B cell (primary cell): ENCODE results near the gene ENG. TPM values are rescaled to one million over a fixed set of nuclear protein-coding genes. Genes with fewer than 3 reads are reported as not detected.

Experiments used
- ATAC-seq: fragments of 200-7000 bp; cut with Tn5 transposase; one replicate; pipeline ENCODE4 v1.10.0; 2021; ENCODE audit warnings: low read depth, mild to moderate bottlenecking, moderate number of reproducible peaks, moderate library complexity
- CTCF ChIA-PET: fragments of 350-600 bp; sonication (Branson Sonifier 250); formaldehyde crosslinking; loops from one replicate; lab custom pipeline; 2021; ENCODE audit warnings: antibody characterized with exemption, inconsistent platforms; lab: Charles Lee
- POLR2A ChIA-PET: fragments of 350-600 bp; sonication (Branson Sonifier 250); formaldehyde crosslinking; loops from one replicate; lab custom pipeline; 2021; ENCODE audit warnings: antibody characterized with exemption; lab: Charles Lee
- DNase-seq: peaks from one replicate; pipeline ENCODE4 v3.0.0; 2013
- H2AFZ ChIP-seq: 2 replicates; pipeline ENCODE4 v1.6.1; 2012; ENCODE audit warnings: mild to moderate bottlenecking, low read depth, low read length; ENCODE audit not compliant: insufficient read depth, poor library complexity, severe bottlenecking
- H3K27ac ChIP-seq, 2 donors: 1 replicate in 1 of 2; 2 replicates in 1 of 2; pipeline ENCODE4 v1.5.1; 2012 to 2013; ENCODE audit warnings: low read length in 2 of 2, mild to moderate bottlenecking in 2 of 2, moderate library complexity in 1 of 2
- H3K27me3 ChIP-seq, 4 experiments: fragments of 200-600 bp in 1 of 4; sonication (generic) in 1 of 4; replicated peaks in 1 of 4; 1 replicate in 2 of 4; 2 replicates in 2 of 4; pipeline versions ENCODE4 v1.6.1 to v1.7.0; 2013 to 2016; ENCODE audit warnings: low read length in 3 of 4, mild to moderate bottlenecking in 2 of 4, mixed read lengths in 1 of 4, moderate library complexity in 1 of 4; ENCODE audit not compliant: insufficient read depth in 4 of 4, control insufficient read depth in 3 of 4; ENCODE audit errors: control extremely low read depth in 1 of 4
- H3K36me3 ChIP-seq, 2 experiments: replicated peaks in 1 of 2; 1 replicate in 1 of 2; 2 replicates in 1 of 2; pipeline versions ENCODE4 v1.6.1 to v1.7.1; 2013; ENCODE audit warnings: low read length in 1 of 2; ENCODE audit not compliant: insufficient read depth in 2 of 2, control insufficient read depth in 1 of 2; ENCODE audit errors: control extremely low read depth in 1 of 2, extremely low read depth in 1 of 2
- H3K4me1 ChIP-seq, 2 donors: fragments of 200-600 bp in 1 of 2; sonication (generic) in 1 of 2; 1 replicate in 1 of 2; 2 replicates in 1 of 2; pipeline versions ENCODE4 v1.5.1 to v1.6.1; 2013 to 2017; ENCODE audit warnings: low read length in 2 of 2; ENCODE audit not compliant: control insufficient read depth in 2 of 2, insufficient read depth in 2 of 2
- H3K4me2 ChIP-seq: replicated peaks from 2 replicates; pipeline ENCODE3; 2012; ENCODE audit warnings: mild to moderate bottlenecking, low read depth, low read length; ENCODE audit not compliant: poor library complexity, severe bottlenecking
- H3K4me3 ChIP-seq, 5 experiments: fragments of 200-600 bp in 1 of 5; sonication (generic) in 1 of 5; 1 replicate in 3 of 5; 2 replicates in 2 of 5; pipeline versions ENCODE4 v1.5.1 to v1.7.0; 2011 to 2016; ENCODE audit warnings: low read length in 4 of 5, mild to moderate bottlenecking in 4 of 5, low read depth in 2 of 5, control low read depth in 1 of 5, moderate library complexity in 1 of 5; ENCODE audit not compliant: insufficient read depth in 1 of 5; ENCODE audit errors: control extremely low read depth in 1 of 5, extremely low read depth in 1 of 5
- H3K79me2 ChIP-seq: fragments of 200-600 bp; sonication (generic); one replicate; pipeline ENCODE4 v1.6.0; 2016; ENCODE audit warnings: low read length; ENCODE audit not compliant: control insufficient read depth, insufficient read depth
- H3K9ac ChIP-seq: fragments of 200-600 bp; sonication (generic); 2 replicates; pipeline ENCODE4 v1.6.1; 2017; ENCODE audit warnings: mild to moderate bottlenecking, low read length, moderate library complexity
- H3K9me3 ChIP-seq, 3 donors: one replicate each; pipeline versions ENCODE4 v1.6.1 to v1.7.1; 2013; ENCODE audit warnings: low read length in 2 of 3; ENCODE audit not compliant: control insufficient read depth in 2 of 3, insufficient read depth in 1 of 3; ENCODE audit errors: control extremely low read depth in 1 of 3
- H4K20me1 ChIP-seq: 2 replicates; pipeline ENCODE4 v1.6.0; 2012; ENCODE audit warnings: mild to moderate bottlenecking, low read length; ENCODE audit not compliant: insufficient read depth, control insufficient read depth, poor library complexity, severe bottlenecking
- H3K27ac Mint-ChIP-seq: one replicate; pipeline ENCODE4 v1.8.0; 2021; ENCODE audit warnings: mixed read lengths
- H3K27me3 Mint-ChIP-seq: one replicate; pipeline ENCODE4 v1.8.0; 2021; ENCODE audit warnings: mixed read lengths
- H3K4me1 Mint-ChIP-seq: one replicate; pipeline ENCODE4 v1.8.0; 2021; ENCODE audit warnings: mixed read lengths
- H3K4me3 Mint-ChIP-seq: one replicate; pipeline ENCODE4 v1.8.0; 2021; ENCODE audit warnings: mixed read lengths
- H3K9me3 Mint-ChIP-seq: one replicate; pipeline ENCODE4 v1.8.0; 2022; ENCODE audit warnings: mixed read lengths; ENCODE audit not compliant: insufficient read depth
- CTCF ChIP-seq: fragments of 200-600 bp; IDR thresholded peaks from one replicate; pipeline ENCODE4 v1.8.0; 2022; ENCODE audit warnings: antibody characterized with exemption, mild to moderate bottlenecking
- EZH2 ChIP-seq: IDR thresholded peaks from 2 replicates; pipeline ENCODE4 v1.6.1; 2012; ENCODE audit warnings: borderline replicate concordance, low read depth, mild to moderate bottlenecking, moderate library complexity, low read length; ENCODE audit not compliant: insufficient read depth, poor library complexity, severe bottlenecking
- WGBS: methylation state at CpG from one replicate; pipeline ENCODE4 v1.1.5; 2013; ENCODE audit warnings: missing lambda C conversion rate; ENCODE audit not compliant: insufficient coverage; 5-methylcytosine and 5-hydroxymethylcytosine counted together
- intact Hi-C: fragments of 100-400 bp; cut with micrococcal nuclease; formaldehyde crosslinking; loops from one replicate; pipeline ENCODE4 v1.10.0; 2022
- polyA plus RNA-seq: library from polyadenylated mRNA; depleted of rRNA; stranded (reverse); fragments of >200 nt; gene quantifications from 2 replicates; pipeline ENCODE4 v1.2.3, GENCODE V29; 2012
- total RNA-seq, 2 donors: library from RNA; stranded (reverse); fragments of 120-200 nt in 1 of 2; gene quantifications; 1 replicate in 1 of 2; 2 replicates in 1 of 2; pipeline versions ENCODE4 v1.2.3 to v1.2.4, GENCODE V29; 2013 to 2022

The ENG gene
- total and polyA plus RNA-seq, 2 donors (not counting 1 experiment from before 2014, with no cell fraction given), result 5.4 to 12.6 TPM

GRCh38 chr9:127835991-127836516 lies 18.4 kb downstream of the ENG start:
- Histone ChIP-seq H3K27ac (no peak overlapping the region), H3K9me3 (no peaks in the 10 kb centered on the region), H2AFZ (no peak overlapping the region), H3K4me2 (peak overlapping the region; percentile 33), H4K20me1 (no peaks in the 10 kb centered on the region), H3K27me3 (no peaks in the 10 kb centered on the region), H3K36me3 (no peaks in the 10 kb centered on the region), H3K79me2 (peaks cover 4% of the 10 kb centered on the region), H3K9ac (no peak overlapping the region), H3K4me1 (peaks cover 5 to 12% of the 10 kb centered on the region in 2 donors), H3K4me3 (no peak overlapping the region)
- intact Hi-C loops, result no loop called here
- Mint-ChIP-seq H3K4me1 (peaks cover 5% of the 10 kb centered on the region), H3K9me3 (no peaks in the 10 kb centered on the region), H3K4me3 (no peak overlapping the region), H3K27ac (no peak overlapping the region), H3K27me3 (no peaks in the 10 kb centered on the region)
- DNase-seq (no peak), ATAC-seq (peak; percentile 33)
- ChIA-PET POLR2A (no interaction called here), CTCF (interaction anchor here (1.3 kb wide), 2 partner anchors 29 to 33 kb away, joined by 3 read pairs; no protein-coding TSS in a partner anchor)
- TF ChIP-seq CTCF (no peak), EZH2 (no peak)
- WGBS, result 34% methylated on average over 11 of the region's 17 CpGs

DNA sequence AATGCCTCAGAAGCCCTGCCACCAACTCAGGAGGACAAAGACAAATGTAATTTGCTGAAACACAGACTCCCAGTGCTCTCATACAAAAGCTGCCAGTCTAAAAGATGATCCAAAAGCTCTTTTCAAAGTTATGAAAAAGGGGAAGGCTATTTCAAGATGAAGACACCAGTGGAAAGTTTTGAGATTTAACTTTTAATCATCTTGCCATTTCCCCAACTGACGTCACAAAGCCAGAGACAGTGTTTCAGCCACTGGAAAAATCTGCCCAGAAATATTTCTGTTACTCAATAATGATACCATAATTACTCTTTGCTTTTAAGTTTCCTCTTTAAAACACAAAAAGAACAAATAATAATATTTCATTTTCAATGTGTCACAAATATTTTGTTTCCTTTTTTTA lies 20.9 kb downstream of the ENG start:
- DNase-seq (no peak), ATAC-seq (no peak)
- no peak overlapping the region for H3K4me3 Mint-ChIP-seq
- H3K79me2 ChIP-seq, result peaks cover 4% of the 10 kb centered on the region
- H3K4me3 ChIP-seq, result no peak overlapping the region
- no peaks in the 10 kb centered on the region for H3K27me3 Mint-ChIP-seq
- ChIA-PET CTCF (interaction anchor here (1.0 to 1.4 kb wide), 2 partner anchors 10 to 99 kb away, joined by 3 read pairs; partner anchors contain the start of gene TOR2A), POLR2A (interaction anchor here (0.7 kb wide), 2 partner anchors 22 to 82 kb away, joined by 6 to 8 read pairs; no protein-coding TSS in a partner anchor)
- peaks cover 5 to 12% of the 10 kb centered on the region in 2 donors for H3K4me1 ChIP-seq
- H3K4me1 Mint-ChIP-seq, result peaks cover 5% of the 10 kb centered on the region
- H3K9ac ChIP-seq, result no peak overlapping the region
- TF ChIP-seq EZH2, result no peak
- no peak for TF ChIP-seq CTCF
- H3K9me3 Mint-ChIP-seq, result no peaks in the 10 kb centered on the region
- no CpG with 5 or more reads among the region's 1 CpG for WGBS
- no peak overlapping the region for H2AFZ ChIP-seq
- peaks cover 0 to 2% of the 10 kb centered on the region in 2 experiments for H3K36me3 ChIP-seq
- no peaks in the 10 kb centered on the region for H3K27me3 ChIP-seq
- H3K27ac Mint-ChIP-seq, result no peak overlapping the region
- no peak overlapping the region for H3K4me2 ChIP-seq
- no peaks in the 10 kb centered on the region for H3K9me3 ChIP-seq
- intact Hi-C loops, result no loop called here
- no peaks in the 10 kb centered on the region for H4K20me1 ChIP-seq
- no peak overlapping the region for H3K27ac ChIP-seq
